NOMO-1 treated with dmso at 0.1 percent for 144 hours (cell line): ENCODE results near the gene STXBP2.

Experiments used
- DNase-seq: peaks from one replicate; lab custom pipeline; 2025; ENCODE audit not compliant: unreplicated experiment; lab: John Stamatoyannopoulos, UW

STXBP2 gene

DNA sequence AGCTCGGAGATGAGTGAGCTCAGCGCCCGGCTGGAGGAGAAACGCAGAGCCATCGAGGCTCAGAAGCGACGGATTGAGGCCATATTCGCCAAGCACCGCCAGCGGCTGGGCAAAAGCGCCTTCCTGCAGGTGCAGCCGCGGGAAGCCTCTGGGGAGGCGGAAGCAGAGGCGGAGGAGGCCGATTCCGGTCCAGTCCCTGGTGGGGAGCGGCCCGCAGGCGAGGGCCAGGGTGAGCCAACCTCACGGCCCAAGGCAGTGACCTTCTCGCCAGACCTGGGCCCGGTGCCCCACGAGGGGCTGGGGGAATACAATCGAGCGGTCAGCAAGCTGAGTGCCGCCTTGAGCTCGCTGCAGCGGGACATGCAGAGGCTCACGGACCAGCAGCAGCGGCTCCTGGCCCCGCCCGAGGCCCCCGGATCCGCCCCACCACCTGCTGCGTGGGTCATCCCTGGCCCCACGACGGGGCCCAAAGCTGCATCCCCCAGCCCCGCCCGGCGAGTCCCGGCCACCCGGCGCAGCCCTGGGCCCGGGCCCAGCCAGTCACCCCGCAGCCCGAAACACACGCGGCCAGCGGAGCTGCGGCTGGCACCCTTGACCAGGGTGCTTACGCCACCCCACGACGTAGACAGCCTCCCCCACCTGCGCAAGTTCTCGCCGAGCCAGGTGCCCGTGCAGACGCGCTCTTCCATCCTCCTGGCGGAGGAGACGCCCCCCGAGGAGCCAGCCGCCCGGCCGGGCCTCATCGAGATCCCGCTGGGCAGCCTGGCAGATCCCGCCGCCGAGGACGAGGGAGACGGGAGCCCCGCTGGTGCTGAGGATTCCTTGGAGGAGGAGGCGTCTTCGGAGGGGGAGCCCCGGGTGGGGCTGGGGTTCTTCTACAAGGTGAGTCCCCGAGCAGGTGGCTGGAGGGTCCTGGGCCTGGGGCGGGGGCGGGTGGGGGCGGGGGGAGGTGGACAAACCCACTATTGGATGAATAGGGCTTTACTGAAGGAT, 24.3 kb upstream of the STXBP2 start:
- DNase-seq: no peak

DNA sequence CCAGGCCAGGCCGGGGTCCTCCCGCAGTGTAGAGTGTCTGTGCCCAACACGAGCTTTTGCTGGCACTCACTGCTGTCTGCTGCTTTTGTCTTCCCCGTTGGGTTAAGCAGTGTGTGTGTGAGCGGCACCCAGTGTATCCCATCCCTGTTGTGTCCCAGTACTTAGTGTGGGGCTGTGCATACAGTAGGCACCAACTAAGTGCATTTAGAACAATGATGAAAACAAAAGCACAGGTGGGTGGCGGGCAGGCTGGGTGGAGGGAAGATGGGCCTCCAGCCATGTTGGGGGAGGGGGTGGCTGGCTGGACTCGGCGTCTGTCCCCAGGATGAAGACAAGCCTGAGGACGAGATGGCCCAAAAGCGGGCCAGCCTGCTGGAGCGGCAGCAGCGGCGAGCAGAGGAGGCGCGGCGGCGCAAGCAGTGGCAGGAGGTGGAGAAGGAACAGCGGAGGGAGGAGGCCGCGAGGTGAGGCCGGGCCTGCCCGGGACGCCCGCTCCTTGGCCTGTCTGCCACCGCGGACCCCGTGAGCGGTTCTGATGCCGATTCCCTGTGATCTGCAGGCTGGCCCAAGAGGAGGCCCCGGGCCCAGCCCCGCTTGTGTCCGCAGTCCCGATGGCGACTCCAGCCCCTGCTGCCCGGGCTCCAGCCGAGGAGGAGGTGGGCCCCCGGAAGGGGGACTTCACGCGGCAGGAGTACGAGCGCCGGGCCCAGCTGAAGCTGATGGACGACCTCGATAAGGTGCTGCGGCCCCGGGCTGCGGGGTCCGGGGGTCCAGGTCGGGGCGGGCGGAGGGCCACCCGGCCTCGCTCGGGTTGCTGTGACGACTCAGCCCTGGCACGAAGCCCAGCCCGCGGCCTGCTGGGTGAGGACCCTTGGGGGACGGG, 21.8 kb upstream of the STXBP2 start:
- DNase-seq: no peak

DNA sequence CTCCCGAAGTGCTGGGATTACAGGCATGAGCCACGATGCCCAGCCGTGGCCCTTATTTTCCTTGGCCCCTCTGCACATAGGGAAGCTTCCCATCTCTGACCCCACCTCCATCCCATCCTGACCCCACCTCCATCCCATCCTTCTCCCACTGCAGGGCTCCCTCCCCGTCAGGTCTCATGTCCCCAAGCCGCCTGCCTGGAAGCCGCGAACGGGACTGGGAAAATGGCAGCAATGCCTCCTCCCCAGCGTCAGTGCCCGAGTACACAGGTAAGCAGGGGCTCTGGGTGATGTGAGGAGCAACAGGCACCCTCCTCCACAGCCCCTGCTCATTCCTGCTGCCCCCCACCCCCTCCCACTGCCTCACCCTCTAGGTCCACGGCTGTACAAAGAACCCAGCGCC, 19.7 kb upstream of the STXBP2 start:
- DNase-seq: no peak

DNA sequence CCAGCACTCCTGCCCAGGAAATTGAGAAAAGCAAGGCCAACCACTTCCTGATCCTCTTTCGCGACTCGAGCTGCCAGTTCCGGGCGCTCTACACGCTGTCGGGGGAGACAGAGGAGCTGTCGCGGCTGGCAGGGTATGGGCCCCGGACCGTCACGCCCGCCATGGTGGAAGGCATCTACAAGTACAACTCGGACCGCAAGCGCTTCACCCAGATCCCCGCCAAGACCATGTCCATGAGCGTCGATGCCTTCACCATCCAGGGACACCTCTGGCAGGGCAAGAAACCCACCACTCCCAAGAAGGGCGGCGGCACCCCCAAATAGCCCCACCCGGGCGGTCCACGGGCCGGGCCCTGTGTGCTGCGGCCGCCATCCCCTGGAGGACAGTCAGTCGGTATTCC, 19.2 kb upstream of the STXBP2 start:
- no peak for DNase-seq

DNA sequence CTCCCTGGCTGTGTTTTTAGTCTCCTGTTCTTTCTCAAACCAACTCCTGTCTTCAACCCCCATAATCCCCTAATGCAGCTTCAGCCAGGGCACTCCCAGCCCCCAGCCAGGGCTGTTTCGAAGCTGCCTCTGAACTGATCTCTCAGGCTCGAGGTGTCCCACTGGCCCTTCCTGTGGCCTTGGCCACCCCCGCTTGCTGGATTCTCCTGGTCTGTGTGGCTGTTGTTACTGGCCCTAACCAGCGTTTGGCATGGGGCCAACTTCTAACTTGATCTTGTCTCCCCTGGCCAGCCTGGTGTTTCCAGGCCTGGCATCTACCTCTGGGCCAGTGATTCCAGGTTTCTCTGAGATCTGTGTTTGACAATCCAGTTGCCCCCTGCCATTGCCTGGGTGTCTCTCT, 18.6 kb upstream of the STXBP2 start:
- DNase-seq: no peak

DNA sequence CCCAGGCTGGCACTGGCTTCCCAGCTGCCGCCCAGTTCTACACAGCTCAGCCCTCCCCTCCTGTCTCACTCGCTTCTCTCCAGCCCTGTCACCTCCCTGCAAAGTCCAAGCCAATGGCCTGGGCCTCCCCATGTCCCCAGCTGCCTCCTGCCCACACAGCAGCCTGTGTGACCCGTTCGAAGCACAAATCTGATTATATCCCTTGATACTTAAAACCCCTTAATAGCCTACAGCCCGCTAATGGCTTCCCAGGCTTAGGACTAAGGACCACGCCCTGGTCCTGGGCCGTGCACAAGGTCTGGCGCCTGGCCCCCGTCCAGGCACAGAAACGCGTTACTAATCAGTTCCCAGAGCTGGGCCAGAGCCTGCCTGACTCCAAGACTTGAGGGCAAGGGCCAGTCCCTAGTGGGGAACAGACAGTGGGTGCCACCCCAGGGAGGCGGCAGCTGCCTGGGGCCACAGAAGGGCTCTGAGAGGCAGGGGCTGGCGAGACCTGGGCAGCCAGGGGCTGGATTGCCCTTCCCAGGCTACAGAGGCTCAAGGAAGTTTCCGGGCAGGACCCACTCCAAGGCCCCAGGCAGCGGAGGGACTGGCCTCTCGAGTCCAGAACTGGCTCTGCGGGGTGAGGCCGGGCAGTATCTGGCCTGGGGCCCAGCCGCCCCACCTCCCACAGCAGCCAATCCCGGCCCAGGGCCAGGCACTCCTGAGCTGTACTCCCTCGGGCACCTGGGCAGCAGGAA, 18.0 kb upstream of the STXBP2 start:
- DNase-seq: no peak

DNA sequence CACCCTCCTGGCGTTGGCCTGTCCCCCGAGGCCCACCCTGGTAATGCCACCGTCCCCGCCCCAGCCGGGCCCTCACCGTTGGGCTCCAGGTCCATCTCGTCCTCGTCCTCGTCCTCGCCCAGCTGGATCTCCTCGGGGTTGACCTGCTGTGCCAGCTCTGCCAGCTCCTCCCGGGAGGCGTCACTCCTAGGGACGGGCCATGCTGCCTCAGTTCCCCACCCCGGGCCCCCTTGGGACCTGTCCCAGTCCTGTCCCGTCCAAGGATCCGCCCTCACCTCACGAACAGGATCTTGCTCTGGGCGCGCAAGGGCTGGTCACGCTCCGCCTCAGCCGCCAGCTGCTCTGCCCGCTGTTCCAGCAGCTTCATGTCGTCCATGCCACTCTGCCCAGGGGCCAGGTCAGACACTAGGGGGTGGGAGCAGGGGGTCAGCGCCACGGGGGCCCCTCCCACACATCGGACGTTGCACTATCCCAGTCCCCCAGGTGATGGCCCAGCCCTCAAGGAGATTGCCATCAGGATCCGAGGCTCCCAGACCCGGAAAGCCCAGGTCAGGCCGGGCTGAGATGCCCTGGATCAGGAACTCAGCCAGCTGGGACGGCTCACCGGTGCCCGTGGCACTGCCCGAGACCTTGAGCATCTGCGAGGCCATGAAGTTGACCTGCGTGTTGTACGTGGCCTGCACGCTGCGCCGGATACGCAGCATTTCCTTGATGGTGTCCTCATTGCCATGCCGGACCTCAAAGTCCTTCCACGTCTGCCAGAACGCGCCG, 17.1 kb upstream of the STXBP2 start:
- DNase-seq: no peak

DNA sequence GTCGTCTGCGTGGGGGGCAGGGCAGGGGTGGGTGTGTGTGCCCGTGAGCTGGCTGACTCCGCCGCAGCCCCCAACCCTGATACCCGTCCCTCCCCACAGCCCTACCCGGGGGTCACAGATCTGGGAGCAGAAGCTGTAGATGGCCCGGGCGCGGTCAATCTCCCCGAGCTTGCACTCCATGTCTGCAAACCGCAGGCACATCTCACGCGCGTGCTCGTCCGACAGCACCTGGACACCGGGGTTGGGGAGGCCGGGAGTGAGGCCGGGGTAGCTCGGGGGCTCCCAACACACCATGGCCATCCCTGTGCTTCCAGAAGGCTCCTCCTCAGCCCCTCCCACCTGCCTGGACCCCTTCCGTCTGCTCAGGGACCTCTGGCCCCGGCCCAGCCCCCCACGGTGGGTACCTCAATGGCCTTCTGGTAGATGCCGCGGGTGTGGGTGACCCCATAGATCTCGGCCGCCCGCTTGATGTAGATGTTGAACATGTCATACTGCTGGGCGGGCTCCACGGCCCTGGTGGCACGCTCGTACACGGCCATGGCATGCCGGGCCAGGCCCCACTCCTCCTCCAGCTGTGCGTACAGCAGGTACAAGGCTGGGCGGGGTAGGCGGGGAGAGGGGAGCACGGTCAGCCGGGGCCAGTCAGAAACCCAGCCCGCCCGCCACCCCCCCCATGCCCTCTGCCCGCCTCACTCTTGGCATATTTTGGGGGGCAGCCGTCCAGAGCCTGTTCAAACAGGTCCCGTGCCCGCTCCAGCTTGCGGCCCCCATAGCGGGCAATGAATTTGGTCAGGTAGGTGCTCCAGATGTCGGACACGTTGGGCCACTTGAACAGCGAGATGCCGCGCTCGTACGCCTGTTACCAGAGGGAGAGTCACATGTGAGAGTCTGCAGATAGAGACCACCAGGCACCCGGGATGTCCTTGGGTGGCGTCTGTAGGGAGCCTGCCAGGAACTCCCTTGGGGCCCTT, 16.2 kb upstream of the STXBP2 start:
- DNase-seq: no peak

DNA sequence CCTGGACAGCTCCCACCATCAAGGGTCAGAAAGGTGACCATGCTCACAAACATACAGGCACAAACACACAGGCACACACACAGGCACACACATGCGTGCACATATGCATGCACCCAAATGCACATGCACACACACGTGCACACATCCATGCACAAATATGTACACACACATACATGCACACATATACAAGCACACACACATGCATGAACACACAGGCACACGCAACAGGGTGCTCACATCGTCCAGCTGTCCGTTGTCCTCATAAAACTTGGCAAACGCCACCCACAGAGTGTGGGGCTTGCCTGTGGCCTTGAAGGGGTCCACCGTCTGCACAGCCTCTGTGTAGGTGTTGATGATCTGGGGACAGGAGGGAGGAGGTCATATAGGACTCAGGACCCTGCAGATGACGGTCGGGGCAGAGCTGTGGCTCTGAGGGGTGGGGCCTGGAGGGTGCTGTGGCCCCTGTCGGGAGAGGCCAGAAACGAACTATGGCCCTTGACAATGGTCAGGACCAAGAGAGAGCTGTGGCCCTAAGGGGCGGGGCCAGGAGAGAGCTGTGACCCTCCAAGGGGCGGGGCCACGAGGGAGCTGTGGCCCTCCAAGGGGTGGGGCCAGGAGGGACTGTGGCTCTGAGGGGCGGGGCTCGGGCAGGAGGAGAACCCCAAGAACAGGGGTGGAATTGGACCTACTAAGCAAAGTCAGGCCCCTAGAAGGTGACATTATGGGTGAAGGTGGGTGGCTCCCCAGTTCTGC, 13.8 kb upstream of the STXBP2 start:
- no peak for DNase-seq

DNA sequence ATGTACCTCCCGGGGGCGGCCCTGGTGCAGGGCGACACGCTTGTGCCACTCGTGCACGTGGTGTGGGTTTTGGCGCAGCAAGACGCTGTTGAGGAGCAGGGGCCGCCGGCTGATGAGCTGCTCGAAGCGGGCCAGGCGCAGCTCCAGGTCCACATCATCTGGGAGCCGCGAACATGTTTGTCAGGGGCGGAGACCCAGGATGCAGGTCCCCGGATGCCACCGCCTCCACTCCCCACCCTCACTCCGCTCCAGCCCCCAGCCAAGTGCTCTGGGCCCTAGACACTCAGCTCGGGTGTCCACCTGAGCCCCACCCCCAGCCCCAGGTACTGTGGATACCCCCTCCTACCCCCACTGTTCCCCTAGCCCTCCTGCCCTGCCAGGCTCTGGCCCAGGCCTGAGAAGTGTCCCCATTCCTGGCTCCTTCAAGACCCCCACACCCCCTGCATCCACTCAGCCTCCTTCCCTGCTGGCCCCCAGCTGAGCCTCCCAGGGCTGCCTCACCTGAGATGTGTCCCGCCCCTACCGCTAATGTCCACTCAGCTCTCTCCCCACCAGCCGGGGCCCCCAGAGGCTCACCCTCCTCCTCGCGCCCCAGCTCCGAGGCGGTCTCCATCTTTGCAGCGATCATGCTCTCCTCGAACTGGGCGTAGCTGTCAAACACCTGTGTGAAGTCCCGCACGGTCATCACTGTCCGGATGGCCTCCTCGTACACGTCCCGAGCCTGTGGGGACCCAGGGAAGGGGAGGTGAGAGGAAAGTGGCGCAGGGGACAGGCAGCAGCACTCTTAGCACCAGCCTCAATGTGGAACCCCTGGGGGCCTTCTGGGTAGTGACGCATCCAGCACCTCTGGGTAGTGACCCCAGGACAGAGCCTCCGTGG, 12.9 kb upstream of the STXBP2 start:
- DNase-seq: no peak

DNA sequence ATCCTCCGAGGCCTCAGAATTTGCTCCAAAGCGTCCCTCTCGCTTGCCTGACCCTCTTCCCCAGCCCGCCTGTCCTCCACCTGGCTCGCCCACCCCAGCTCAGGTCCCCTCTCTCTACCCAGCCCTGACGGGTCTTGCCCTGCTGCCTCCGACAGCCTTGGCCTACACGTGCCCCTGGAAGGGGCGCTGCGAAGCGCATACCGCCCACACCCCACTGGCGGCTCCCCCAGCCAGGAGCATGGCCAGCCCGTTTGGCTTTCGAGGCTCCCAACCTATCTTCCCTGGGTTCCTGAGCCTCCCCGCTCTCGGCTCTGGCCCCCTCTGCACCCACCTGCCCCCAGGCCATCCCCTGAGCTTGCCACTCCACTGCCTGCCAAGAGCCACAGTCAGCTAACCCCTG, 12.1 kb upstream of the STXBP2 start:
- no peak for DNase-seq

DNA sequence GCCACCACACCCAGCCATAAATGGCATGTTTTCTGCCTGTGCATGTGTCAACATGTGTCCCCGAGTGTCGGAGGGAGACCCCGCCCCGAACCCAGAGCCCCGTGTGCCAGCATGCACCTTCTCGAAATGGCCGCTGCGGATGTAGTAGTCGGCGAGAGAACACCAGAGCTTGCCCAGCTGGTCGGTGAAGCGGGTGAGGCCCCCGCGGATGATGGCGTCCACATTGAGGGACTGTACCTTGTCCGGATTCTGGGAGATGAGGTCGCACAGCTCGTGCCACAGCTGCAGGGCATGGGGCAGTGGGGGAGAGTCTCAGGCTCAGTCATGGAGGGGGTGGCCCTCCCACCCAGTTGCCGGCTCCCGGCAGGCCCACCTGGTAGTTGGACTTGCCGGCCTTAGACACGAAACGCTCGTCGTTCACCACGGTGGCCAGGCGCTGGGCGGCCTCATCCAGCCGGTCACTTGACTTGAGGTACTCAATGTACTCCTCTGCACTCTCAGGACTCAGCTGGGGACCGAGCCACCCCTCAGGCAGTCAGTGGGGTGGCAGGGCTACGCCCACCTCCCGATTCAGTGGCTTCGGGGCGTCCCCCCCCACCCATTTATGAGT, 11.0 kb upstream of the STXBP2 start:
- DNase-seq: no peak

DNA sequence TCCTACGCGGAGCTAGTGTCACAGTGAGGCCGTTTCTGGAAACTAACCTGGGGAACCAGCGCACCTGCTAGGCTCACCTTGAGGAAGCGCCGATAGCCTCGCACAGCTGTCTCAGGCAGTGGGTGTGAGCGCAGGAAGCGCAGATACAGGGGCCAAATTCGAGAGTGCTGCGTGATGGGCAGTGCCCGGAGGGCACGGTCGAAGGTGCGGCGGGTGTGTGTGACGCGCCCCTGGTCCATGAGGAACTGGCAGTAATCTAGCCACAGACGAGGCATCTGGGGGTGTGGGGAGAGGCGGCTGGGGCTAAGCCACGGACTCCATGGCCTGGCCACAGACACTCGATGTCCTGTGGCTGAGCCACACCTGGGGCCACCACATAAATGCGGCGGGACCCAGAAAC, 9.7 kb upstream of the STXBP2 start:
- DNase-seq: no peak

DNA sequence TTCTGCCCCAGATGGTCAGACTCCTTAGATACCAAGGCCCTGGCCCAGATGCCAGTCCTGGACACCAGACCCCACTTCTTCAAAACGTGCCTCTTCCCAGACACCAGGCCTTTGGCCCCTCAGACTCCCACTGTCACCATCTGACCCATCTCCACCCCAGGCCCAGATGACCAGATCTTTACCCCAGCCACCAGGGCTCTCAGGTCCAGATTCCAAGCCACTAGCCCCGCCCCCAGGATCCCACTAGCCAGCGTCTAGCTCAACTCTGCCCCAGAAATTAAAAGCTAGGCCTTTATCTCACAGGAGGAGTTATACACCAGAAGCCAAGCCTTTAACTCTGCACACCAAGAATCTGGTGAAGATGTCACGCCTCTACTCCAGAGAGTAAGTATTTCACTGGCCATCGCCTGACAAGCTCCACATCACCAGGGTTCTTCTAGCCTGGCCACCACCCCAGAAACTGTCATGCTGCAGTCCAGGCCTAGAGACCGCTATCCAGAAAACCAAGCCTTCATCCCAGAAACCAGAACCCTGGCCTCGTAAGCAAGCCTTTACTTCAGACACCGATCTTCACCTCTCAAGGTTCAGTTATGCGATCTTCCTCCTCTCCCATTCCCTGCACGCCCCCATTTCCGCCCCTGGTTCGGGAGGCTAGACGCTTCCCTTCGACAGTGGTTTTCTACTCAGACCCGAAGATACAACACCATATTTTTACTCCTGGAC, 8.2 kb upstream of the STXBP2 start:
- no peak for DNase-seq

DNA sequence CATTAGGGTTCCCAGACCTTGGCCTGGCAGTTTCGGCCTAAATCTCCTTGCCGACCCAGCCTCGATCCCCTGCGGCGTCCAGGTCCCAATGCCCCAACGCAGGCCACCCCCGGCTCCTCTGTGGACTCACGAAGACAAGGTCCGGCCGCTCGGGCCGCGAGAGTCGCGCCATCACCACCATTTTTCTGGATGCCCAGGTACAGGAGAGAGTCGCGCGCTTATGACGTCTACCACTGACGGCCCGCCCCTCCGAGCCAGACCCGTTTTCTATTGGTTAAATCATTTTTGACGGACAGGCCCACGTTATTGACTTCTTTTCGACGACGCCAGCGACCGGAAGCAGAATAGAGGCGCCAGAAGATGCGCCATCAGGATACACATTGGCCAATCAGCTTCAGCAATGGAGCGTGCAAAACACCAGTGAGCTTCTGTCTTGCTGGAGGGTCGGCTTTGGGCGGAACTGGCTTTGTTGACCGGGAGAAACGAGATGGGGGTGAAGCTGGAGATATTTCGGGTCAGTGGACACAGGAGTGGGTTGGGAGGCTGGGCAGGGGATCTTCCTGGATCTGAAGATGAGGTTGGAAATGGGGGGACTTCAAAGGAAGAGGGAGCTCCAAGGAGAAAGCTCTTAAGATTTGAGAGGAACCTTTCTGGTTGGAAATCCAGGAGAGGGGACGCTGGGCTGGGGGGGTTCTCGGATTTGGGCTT, 7.4 kb upstream of the STXBP2 start, which contains the start of the genes PET100 and XAB2:
Gene PET100, plus strand, starts transcription at position 447 of the 708 bp plus-strand sequence. Its CDS starts 41 bp downstream, at position 488.
Gene XAB2, minus strand, starts transcription at position 199 of the 708 bp plus-strand sequence. Its CDS starts 18 bp downstream, at position 181.
- DNase-seq: peak; percentile 96

DNA sequence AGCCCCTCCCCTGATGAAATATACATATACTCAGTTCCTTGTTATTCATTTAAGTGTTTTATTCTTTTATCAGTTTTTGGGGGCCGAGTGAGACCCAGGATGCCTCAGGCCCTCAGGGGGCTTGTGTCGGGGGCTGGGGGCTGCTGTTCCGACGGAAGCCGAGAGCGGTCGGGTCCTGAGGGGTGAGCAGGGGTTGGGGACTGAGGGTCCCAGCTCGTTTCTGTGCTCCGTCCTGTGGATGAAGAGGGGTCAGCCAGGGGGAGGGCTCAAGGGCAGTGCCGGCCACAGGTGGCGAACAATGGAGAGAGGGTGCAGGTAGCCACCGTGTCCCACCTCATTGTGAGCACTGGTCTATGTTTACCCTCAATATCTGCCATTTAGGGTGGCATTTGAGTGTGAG, 5.3 kb upstream of the STXBP2 start:
- no peak for DNase-seq
